Right ventricle myocardium inferior (tissue), 1 donor: ENCODE data around the gene NTM. TPM values are rescaled to one million over a fixed set of nuclear protein-coding genes. Genes with fewer than 3 reads are reported as not detected.
"Not testable (repeated sequence)": the region's sequence is repeated elsewhere in the genome, so short reads cannot be mapped to it uniquely, and the experiment has no call there.

ENCODE experiments used
- ATAC-seq: fragments of 200-7000 bp; cut with Tn5 transposase; one replicate; pipeline ENCODE4 v1.9.1; 2020; ENCODE audit warnings: mild to moderate bottlenecking, moderate library complexity
- DNase-seq: peaks from one replicate; pipeline ENCODE4 v3.0.0; 2021; ENCODE audit errors: missing footprints
- intact Hi-C: fragments of 100-400 bp; cut with DNase I; formaldehyde crosslinking; loops from one replicate; pipeline ENCODE4 v1.11.0; 2022
- long read RNA-seq: library from polyadenylated mRNA; unstranded; transcript quantifications from one replicate; pipeline ENCODE4 v2.0.0, GENCODE V29; 2021
- total RNA-seq: library from RNA; stranded (reverse); fragmentation: NEBNext Ultra II Directional; extraction: Animal tissue kit (Norgen Biotek cat#: 25700); gene quantifications from one replicate; pipeline ENCODE4 v1.2.1, GENCODE V29; 2021
- donor health status: DM: no; HTN: yes; CAD: no; lungs with severe emphysema.

The NTM gene
- 2.9 TPM for total RNA-seq
- long read RNA-seq, result 0 reads

- intact Hi-C loops, result no loop called here
- ATAC-seq, result peak; percentile 91
- no peak for DNase-seq
Measured at GRCh38 chr11:131370090-131370751, at the start of gene NTM. Gene NTM, plus strand, starts transcription at chr11:131370615.

GRCh38 chr11:131324921-131325570 lies 45.4 kb upstream of the NTM start:
- ATAC-seq, result no peak
- no peak for DNase-seq
- intact Hi-C loops, result no loop called here

- intact Hi-C loops, result no loop called here
Measured at GRCh38 chr11:131326829-131327228, 43.6 kb upstream of the NTM start.

GRCh38 chr11:131327421-131327820 lies 43.0 kb upstream of the NTM start:
- no peak for ATAC-seq
- intact Hi-C loops, result no loop called here

More at GRCh38 chr11:131326829-131327228, 43.6 kb upstream of the NTM start:
- DNase-seq (no peak), ATAC-seq (no peak)

GRCh38 chr11:131328843-131329242 lies 41.6 kb upstream of the NTM start:
- DNase-seq (no peak), ATAC-seq (no peak)
- intact Hi-C loops, result no loop called here

More at GRCh38 chr11:131327421-131327820, 43.0 kb upstream of the NTM start:
- DNase-seq, result no peak

GRCh38 chr11:131331010-131331409 lies 39.4 kb upstream of the NTM start:
- ATAC-seq (no peak), DNase-seq (no peak)
- intact Hi-C loops, result no loop called here

- ATAC-seq (no peak), DNase-seq (no peak)
- intact Hi-C loops, result no loop called here
Measured at GRCh38 chr11:131331546-131331945, 38.9 kb upstream of the NTM start.

- intact Hi-C loops, result no loop called here
- no peak for DNase-seq
- no peak for ATAC-seq
Measured at GRCh38 chr11:131334601-131335000, 35.8 kb upstream of the NTM start.

GRCh38 chr11:131341900-131342299 lies 28.5 kb upstream of the NTM start:
- DNase-seq, intact Hi-C loops, ATAC-seq: not testable (repeated sequence)

- DNase-seq, intact Hi-C loops, ATAC-seq: not testable (repeated sequence)
Measured at GRCh38 chr11:131342442-131342841, 28.0 kb upstream of the NTM start.

GRCh38 chr11:131345406-131345805 lies 25.0 kb upstream of the NTM start:
- no peak for ATAC-seq
- intact Hi-C loops, result no loop called here
- DNase-seq, result no peak

GRCh38 chr11:131349368-131350086 lies 20.9 kb upstream of the NTM start:
- intact Hi-C loops, result no loop called here
- DNase-seq (no peak), ATAC-seq (no peak)

GRCh38 chr11:131350872-131351271 lies 19.5 kb upstream of the NTM start:
- no peak for DNase-seq
- intact Hi-C loops, result no loop called here
- no peak for ATAC-seq

- DNase-seq, result no peak
Measured at GRCh38 chr11:131351848-131352247, 18.6 kb upstream of the NTM start.

GRCh38 chr11:131353766-131354165 lies 16.6 kb upstream of the NTM start:
- intact Hi-C loops, result no loop called here
- DNase-seq (no peak), ATAC-seq (no peak)

More at GRCh38 chr11:131351848-131352247, 18.6 kb upstream of the NTM start:
- ATAC-seq, result no peak
- intact Hi-C loops, result no loop called here

- intact Hi-C loops, result no loop called here
- ATAC-seq (no peak), DNase-seq (no peak)
Measured at GRCh38 chr11:131354251-131354701, 16.1 kb upstream of the NTM start.

- intact Hi-C loops, result no loop called here
- no peak for ATAC-seq
- DNase-seq, result no peak
Measured at GRCh38 chr11:131356206-131356605, 14.2 kb upstream of the NTM start.

GRCh38 chr11:131365329-131365930 lies 5.0 kb upstream of the NTM start:
- intact Hi-C loops, result no loop called here
- no peak for DNase-seq
- no peak for ATAC-seq
